ENCODE measurements around the gene VPS8. TPM values are rescaled to one million over a fixed set of nuclear protein-coding genes. Genes with fewer than 3 reads are reported as not detected.

VPS8 gene
- total and polyA plus RNA-seq, 9 of the 15 experiments (the other 6 are each of a cell fraction or from before 2014, with no cell fraction given), result 7.2 to 41.0 (median 28.3) TPM

- peak; percentile 66 for FAIRE-seq
- Histone ChIP-seq H3K9me3 (replicated peaks; ENCODE audit: control insufficient read depth, insufficient read depth, low read depth, low read length) (no peaks in the 10 kb centered on the region), H3K79me2 (ENCODE audit: control insufficient read depth, insufficient read depth, low read length) (no peaks in the 10 kb centered on the region), H3K4me2 (ENCODE audit: insufficient read depth, low read length) (peak overlapping the region; percentile 9; the same call in 1 of the 2 replicates), H3K27ac (ENCODE audit: extremely low read depth, low read depth, low read length) (no peak overlapping the region), H4K20me1 (replicated peaks; ENCODE audit: control insufficient read depth, insufficient read depth, low read length) (no peaks in the 10 kb centered on the region), H3K4me1 (replicated peaks in 1 of 2; ENCODE audit: control insufficient read depth in 2 of 2, insufficient read depth in 2 of 2, low read length in 2 of 2) (peaks cover 0 to 12% of the 10 kb centered on the region in 2 experiments; a peak in 3 of 5 replicates), H3K27me3 (ENCODE audit: control insufficient read depth in 2 of 2, insufficient read depth in 2 of 2, low read length in 2 of 2) (no peaks in the 10 kb centered on the region), H2AFZ (ENCODE audit: low read depth, low read length) (no peak overlapping the region), H3K9me1 (ENCODE audit: control insufficient read depth, insufficient read depth, low read length) (no peaks in the 10 kb centered on the region), H3K36me3 (ENCODE audit: control insufficient read depth, insufficient read depth, low read length) (0 out of 3 replicates have a peak, but pooled peaks cover 3% of the 10 kb centered on the region), H3K9ac (ENCODE audit: insufficient read depth in 1 of 2, low read depth in 2 of 2, low read length in 2 of 2) (no peak overlapping the region), H3K4me3 (no peak overlapping the region)
- intact Hi-C loops (cut with micrococcal nuclease) (no loop called here), in situ Hi-C loops (cut with MboI) (no loop called here)
- ChIA-PET CTCF (ENCODE audit: low intra/inter-chr PET ratio) (no interaction called here), POLR2A (interaction anchor here (0.5 to 1.6 kb wide), 3 partner anchors 30 to 442 kb away, joined by 3 to 4 read pairs (median 3); no protein-coding TSS in a partner anchor)
- 0% methylated on average over 2 of the region's 2 CpGs for WGBS (ENCODE audit: insufficient coverage, low coverage, missing lambda C conversion rate)
- no TSS peak for BruUV-seq (replicated peaks)
- peak; percentile 95 for ATAC-seq
- DNase-seq (ENCODE audit: extremely low read depth in 1 of 4, low spot score in 3 of 4), result peak in 2 of 4 experiments; percentile 44 to 67
- peak; percentile 40; the same call in 1 of the 2 replicates for TF ChIP-seq HDAC2 (IDR thresholded peaks at IDR 0.05)
- 0 out of 2 replicates have a peak, but pooled peaks have one; percentile 29 for TF ChIP-seq L3MBTL2 (IDR thresholded peaks at IDR 0.05)
- TF ChIP-seq ARID1B (IDR thresholded peaks at IDR 0.05), result peak; percentile 83
- peak; percentile 10; the same call in 1 of the 2 replicates for TF ChIP-seq GATA2 (CRISPR knock-in tag; IDR thresholded peaks at IDR 0.05)
- TF ChIP-seq CBFA2T2 (conservative IDR thresholded peaks at IDR 0.05), result peak; percentile 40; the same call in 1 of the 2 replicates
- TF ChIP-seq, protein P1, sequence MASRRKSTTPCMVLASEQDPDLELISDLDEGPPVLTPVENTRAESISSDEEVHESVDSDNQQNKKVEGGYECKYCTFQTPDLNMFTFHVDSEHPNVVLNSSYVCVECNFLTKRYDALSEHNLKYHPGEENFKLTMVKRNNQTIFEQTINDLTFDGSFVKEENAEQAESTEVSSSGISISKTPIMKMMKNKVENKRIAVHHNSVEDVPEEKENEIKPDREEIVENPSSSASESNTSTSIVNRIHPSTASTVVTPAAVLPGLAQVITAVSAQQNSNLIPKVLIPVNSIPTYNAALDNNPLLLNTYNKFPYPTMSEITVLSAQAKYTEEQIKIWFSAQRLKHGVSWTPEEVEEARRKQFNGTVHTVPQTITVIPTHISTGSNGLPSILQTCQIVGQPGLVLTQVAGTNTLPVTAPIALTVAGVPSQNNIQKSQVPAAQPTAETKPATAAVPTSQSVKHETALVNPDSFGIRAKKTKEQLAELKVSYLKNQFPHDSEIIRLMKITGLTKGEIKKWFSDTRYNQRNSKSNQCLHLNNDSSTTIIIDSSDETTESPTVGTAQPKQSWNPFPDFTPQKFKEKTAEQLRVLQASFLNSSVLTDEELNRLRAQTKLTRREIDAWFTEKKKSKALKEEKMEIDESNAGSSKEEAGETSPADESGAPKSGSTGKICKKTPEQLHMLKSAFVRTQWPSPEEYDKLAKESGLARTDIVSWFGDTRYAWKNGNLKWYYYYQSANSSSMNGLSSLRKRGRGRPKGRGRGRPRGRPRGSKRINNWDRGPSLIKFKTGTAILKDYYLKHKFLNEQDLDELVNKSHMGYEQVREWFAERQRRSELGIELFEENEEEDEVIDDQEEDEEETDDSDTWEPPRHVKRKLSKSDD (conservative IDR thresholded peaks at IDR 0.05; ENCODE audit: low read length), result no peak
- TF ChIP-seq CREB1 (IDR thresholded peaks at IDR 0.05), result peak; percentile 47; the same call in 1 of the 2 replicates
- TF ChIP-seq CREB1 (CRISPR knock-in tag; IDR thresholded peaks at IDR 0.05), result no peak; the same call in 1 of the 2 replicates
- TF ChIP-seq DPF2 (IDR thresholded peaks at IDR 0.05), result peak; percentile 68
- TF ChIP-seq JUND (IDR thresholded peaks at IDR 0.05; ENCODE audit: borderline replicate concordance, low read depth, low read length), result peak; percentile 27; the same call in 1 of the 2 replicates
- peak; percentile 45; the same call in 1 of the 3 replicates for TF ChIP-seq JUND (tag; IDR thresholded peaks at IDR 0.05; ENCODE audit: borderline replicate concordance, low read depth, low read length)
- peak; percentile 78 for TF ChIP-seq SMARCA4 (IDR thresholded peaks at IDR 0.05)
- no peak for TF ChIP-seq NR2C2 (CRISPR knock-in tag; IDR thresholded peaks at IDR 0.05)
- TF ChIP-seq NR2C2 (tag; IDR thresholded peaks at IDR 0.05), result peak; percentile 27; the same call in 1 of the 2 replicates
- TF ChIP-seq RCOR1 (IDR thresholded peaks at IDR 0.05; ENCODE audit: borderline replicate concordance in 1 of 2, low read depth in 2 of 2, low read length in 2 of 2), result peak in 1 of 2 experiments; percentile 60; a peak in 1 of 4 replicates
- TF ChIP-seq BRF1 (IDR thresholded peaks at IDR 0.05; ENCODE audit: borderline replicate concordance, extremely low read depth, insufficient read length), result no peak
- TF ChIP-seq PRDM10 (IDR thresholded peaks at IDR 0.05; ENCODE audit: partially characterized antibody), result no peak
- no peak for TF ChIP-seq FOS (IDR thresholded peaks at IDR 0.05; ENCODE audit: extremely low read depth, insufficient read length)
- TF ChIP-seq XRCC3 (IDR thresholded peaks at IDR 0.05), result no peak
Observed at GRCh38 chr3:185024966-185025365, 213.0 kb downstream of the VPS8 start.

Measured in K562 (cell line).